HEK293 (cell line): ENCODE data around the gene CHST7.

ENCODE experiments used
- CTCF ChIA-PET: fragments of 350-600 bp; formaldehyde crosslinking; extraction: SDS; loops from one replicate; lab custom pipeline; 2021; ENCODE audit warnings: antibody characterized with exemption; lab: Yijun Ruan, JAX
- POLR2A ChIA-PET: fragments of 300-600 bp; formaldehyde crosslinking; extraction: SDS; loops from one replicate; lab custom pipeline; 2020; ENCODE audit warnings: antibody characterized with exemption, inconsistent platforms; lab: Yijun Ruan, JAX
- H3K27ac ChIP-seq: fragments of 200-500 bp; sonication (Bioruptor generic); 2 replicates; pipeline ENCODE4 v1.5.1; 2014; ENCODE audit warnings: low read depth, low read length, control low read depth, inconsistent platforms; ENCODE audit errors: extremely low read depth
- H3K36me3 ChIP-seq, 2 experiments: fragments of 200-500 bp in 1 of 2; sonication (Bioruptor generic) in 1 of 2; 1 replicate in 1 of 2; 2 replicates in 1 of 2; pipeline ENCODE4 v1.5.1; 2014 to 2017; ENCODE audit warnings: inconsistent platforms in 2 of 2, low read length in 2 of 2; ENCODE audit not compliant: control insufficient read depth in 2 of 2, insufficient read depth in 1 of 2
- H3K4me1 ChIP-seq: fragments of 200-500 bp; sonication (Bioruptor generic); 2 replicates; pipeline ENCODE4 v1.5.1; 2014; ENCODE audit warnings: mild to moderate bottlenecking, low read length, inconsistent platforms; ENCODE audit not compliant: control insufficient read depth, insufficient read depth
- H3K4me3 ChIP-seq: 2 replicates; pipeline ENCODE4 v1.5.1; 2011; ENCODE audit warnings: low read depth, mild to moderate bottlenecking, control low read depth, low read length, moderate library complexity
- H3K9me3 ChIP-seq: fragments of 200-500 bp; sonication (Bioruptor generic); 2 replicates; pipeline ENCODE4 v1.5.1; 2014; ENCODE audit warnings: low read depth, low read length, inconsistent platforms; ENCODE audit not compliant: control insufficient read depth, insufficient read depth
- EGR2 ChIP-seq: fragments of 450-650 bp; formaldehyde crosslinking; IDR thresholded peaks from 2 replicates; pipeline ENCODE4 v1.5.1; 2016; ENCODE audit warnings: low read depth, missing biosample characterization, missing genetic modification characterization
- KLF16 ChIP-seq: fragments of 450-650 bp; formaldehyde crosslinking; IDR thresholded peaks from 2 replicates; pipeline ENCODE4 v1.5.1; 2017; ENCODE audit warnings: missing biosample characterization, missing genetic modification characterization
- SALL2 ChIP-seq: fragments of 450-650 bp; formaldehyde crosslinking; IDR thresholded peaks from 2 replicates; pipeline ENCODE4 v1.5.0; 2017; ENCODE audit warnings: missing biosample characterization, mild to moderate bottlenecking, missing genetic modification characterization, borderline replicate concordance
- SETDB1 ChIP-seq: IDR thresholded peaks from one replicate; pipeline ENCODE4 v1.6.1; 2017; ENCODE audit warnings: mild to moderate bottlenecking, low read length, moderate library complexity, mixed read lengths; ENCODE audit not compliant: insufficient read length
- WT1 ChIP-seq: fragments of 450-650 bp; formaldehyde crosslinking; IDR thresholded peaks from 2 replicates; pipeline ENCODE4 v1.5.1; 2016; ENCODE audit warnings: missing biosample characterization, missing genetic modification characterization
- ZBTB20 ChIP-seq: fragments of 450-650 bp; formaldehyde crosslinking; IDR thresholded peaks from 2 replicates; pipeline ENCODE4 v1.5.1; 2016; ENCODE audit warnings: missing biosample characterization, missing genetic modification characterization
- ZNF132 ChIP-seq: fragments of 450-650 bp; formaldehyde crosslinking; IDR thresholded peaks from 2 replicates; pipeline ENCODE4 v1.5.1; 2017; ENCODE audit warnings: missing biosample characterization, missing genetic modification characterization, borderline replicate concordance
- ZNF138 ChIP-seq: fragments of 450-650 bp; formaldehyde crosslinking; IDR thresholded peaks from 2 replicates; pipeline ENCODE4 v1.5.1; 2016; ENCODE audit warnings: missing biosample characterization, missing genetic modification characterization, borderline replicate concordance
- ZNF184 ChIP-seq: fragments of 450-650 bp; IDR thresholded peaks from 2 replicates; pipeline ENCODE4 v1.5.1; 2018; ENCODE audit warnings: missing biosample characterization, mild to moderate bottlenecking, missing genetic modification characterization
- ZNF19 ChIP-seq: fragments of 450-650 bp; formaldehyde crosslinking; IDR thresholded peaks from 2 replicates; pipeline ENCODE4; 2016; ENCODE audit warnings: missing biosample characterization, missing genetic modification characterization, low read depth
- ZNF221 ChIP-seq: fragments of 450-650 bp; formaldehyde crosslinking; IDR thresholded peaks from 2 replicates; pipeline ENCODE4 v1.5.1; 2017; ENCODE audit warnings: missing biosample characterization, missing genetic modification characterization, borderline replicate concordance
- ZNF335 ChIP-seq: fragments of 450-650 bp; formaldehyde crosslinking; conservative IDR thresholded peaks from 2 replicates; pipeline ENCODE4 v1.5.1; 2016; ENCODE audit warnings: missing biosample characterization, missing genetic modification characterization
- ZNF366 ChIP-seq: fragments of 450-650 bp; formaldehyde crosslinking; conservative IDR thresholded peaks from 2 replicates; pipeline ENCODE4 v1.5.1; 2016; ENCODE audit warnings: missing biosample characterization, missing genetic modification characterization
- ZNF426 ChIP-seq: fragments of 450-650 bp; formaldehyde crosslinking; IDR thresholded peaks from 2 replicates; pipeline ENCODE4 v1.5.1; 2017; ENCODE audit warnings: missing biosample characterization, missing genetic modification characterization, mild to moderate bottlenecking, inconsistent platforms, moderate library complexity
- ZNF501 ChIP-seq: fragments of 450-650 bp; formaldehyde crosslinking; IDR thresholded peaks from 2 replicates; pipeline ENCODE4 v1.5.1; 2016; ENCODE audit warnings: missing biosample characterization, missing genetic modification characterization
- ZNF549 ChIP-seq: fragments of 450-650 bp; IDR thresholded peaks from 2 replicates; pipeline ENCODE4 v1.5.1; 2018; ENCODE audit warnings: missing biosample characterization, missing genetic modification characterization, mild to moderate bottlenecking, inconsistent platforms, moderate library complexity
- ZNF558 ChIP-seq: fragments of 450-650 bp; formaldehyde crosslinking; IDR thresholded peaks from 2 replicates; pipeline ENCODE4 v1.5.1; 2016; ENCODE audit warnings: missing biosample characterization, missing genetic modification characterization
- ZNF561 ChIP-seq: fragments of 450-650 bp; IDR thresholded peaks from 2 replicates; pipeline ENCODE4 v1.5.1; 2018; ENCODE audit warnings: missing biosample characterization, missing genetic modification characterization, borderline replicate concordance
- ZNF623 ChIP-seq: fragments of 450-650 bp; formaldehyde crosslinking; IDR thresholded peaks from 2 replicates; pipeline ENCODE4 v1.5.1; 2016; ENCODE audit warnings: missing biosample characterization, missing genetic modification characterization
- ZNF701 ChIP-seq: fragments of 450-650 bp; formaldehyde crosslinking; IDR thresholded peaks from 2 replicates; pipeline ENCODE4 v1.5.1; 2016; ENCODE audit warnings: missing biosample characterization, missing genetic modification characterization
- ZNF776 ChIP-seq: fragments of 450-650 bp; formaldehyde crosslinking; IDR thresholded peaks from 2 replicates; pipeline ENCODE4 v1.5.0; 2017; ENCODE audit warnings: missing biosample characterization, missing genetic modification characterization, borderline replicate concordance
- TF ChIP-seq, protein P1 (sequence below): fragments of 450-650 bp; formaldehyde crosslinking; IDR thresholded peaks from 2 replicates; pipeline ENCODE4; 2016; ENCODE audit warnings: missing biosample characterization, missing genetic modification characterization
- TF ChIP-seq, protein P2 (sequence below): fragments of 450-650 bp; IDR thresholded peaks from 2 replicates; pipeline ENCODE4 v1.5.1; 2018; ENCODE audit warnings: missing biosample characterization, missing genetic modification characterization
- TF ChIP-seq, protein P3 (sequence below): fragments of 450-650 bp; formaldehyde crosslinking; conservative IDR thresholded peaks from 2 replicates; pipeline ENCODE4 v1.5.1; 2016; ENCODE audit warnings: low read depth, missing biosample characterization, missing genetic modification characterization
- TF ChIP-seq, protein P4 (sequence below): fragments of 450-650 bp; formaldehyde crosslinking; IDR thresholded peaks from 2 replicates; pipeline ENCODE4 v1.5.1; 2016; ENCODE audit warnings: missing biosample characterization, missing genetic modification characterization, borderline replicate concordance
- TF ChIP-seq, protein P5 (sequence below): fragments of 450-650 bp; formaldehyde crosslinking; IDR thresholded peaks from 2 replicates; pipeline ENCODE4 v1.5.1; 2016; ENCODE audit warnings: missing biosample characterization, missing genetic modification characterization
- TF ChIP-seq, protein P6 (sequence below): fragments of 450-650 bp; formaldehyde crosslinking; IDR thresholded peaks from 2 replicates; pipeline ENCODE4 v1.5.1; 2017; ENCODE audit warnings: missing biosample characterization, missing genetic modification characterization

The CHST7 gene

DNA sequence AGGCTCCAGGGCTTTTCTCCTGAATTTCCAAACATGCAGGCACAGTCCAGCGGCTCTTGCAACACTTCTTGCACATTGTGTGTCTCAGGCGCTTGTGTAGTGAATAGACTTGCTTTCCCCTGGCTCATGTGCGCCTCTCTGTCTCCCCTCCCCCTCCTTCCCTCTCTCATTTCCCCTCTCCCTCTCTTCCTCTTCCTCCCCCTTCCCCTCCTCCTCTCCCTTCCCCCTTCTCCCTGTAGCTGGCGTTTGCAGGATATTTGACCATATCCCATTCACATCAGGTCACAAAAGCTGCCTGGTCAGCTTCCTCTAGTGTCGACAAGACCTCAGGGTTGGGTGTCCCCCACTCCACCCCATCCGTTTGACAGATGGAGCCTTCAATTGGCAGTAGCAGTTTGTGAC lies 2.4 kb downstream of the CHST7 start:
- CTCF ChIA-PET: interaction anchor here (1.0 to 1.4 kb wide), 2 partner anchors 15 to 21 kb away, joined by 3 to 4 read pairs; no protein-coding TSS in a partner anchor
- peak overlapping the region; percentile 5 for H3K4me3 ChIP-seq
- no peak overlapping the region for H3K27ac ChIP-seq
- POLR2A ChIA-PET: interaction anchor here (0.7 kb wide), 1 partner anchor 12 kb away, joined by 7 read pairs; no protein-coding TSS in a partner anchor
- H3K9me3 ChIP-seq: no peaks in the 10 kb centered on the region
- no peaks in the 10 kb centered on the region for H3K36me3 ChIP-seq
- H3K4me1 ChIP-seq: peaks cover 8% of the 10 kb centered on the region; the same call in 1 of the 2 replicates
- no peak for TF ChIP-seq ZNF19 (tag by site-specific recombination)
- no peak for TF ChIP-seq KLF16
- no peak for TF ChIP-seq WT1 (tag by site-specific recombination)
- no peak for TF ChIP-seq SETDB1
- TF ChIP-seq ZNF138 (tag by site-specific recombination): no peak
- 0 out of 2 replicates have a peak, but pooled peaks have one; percentile 63 for TF ChIP-seq ZNF366 (tag by site-specific recombination)
- TF ChIP-seq, protein P1, sequence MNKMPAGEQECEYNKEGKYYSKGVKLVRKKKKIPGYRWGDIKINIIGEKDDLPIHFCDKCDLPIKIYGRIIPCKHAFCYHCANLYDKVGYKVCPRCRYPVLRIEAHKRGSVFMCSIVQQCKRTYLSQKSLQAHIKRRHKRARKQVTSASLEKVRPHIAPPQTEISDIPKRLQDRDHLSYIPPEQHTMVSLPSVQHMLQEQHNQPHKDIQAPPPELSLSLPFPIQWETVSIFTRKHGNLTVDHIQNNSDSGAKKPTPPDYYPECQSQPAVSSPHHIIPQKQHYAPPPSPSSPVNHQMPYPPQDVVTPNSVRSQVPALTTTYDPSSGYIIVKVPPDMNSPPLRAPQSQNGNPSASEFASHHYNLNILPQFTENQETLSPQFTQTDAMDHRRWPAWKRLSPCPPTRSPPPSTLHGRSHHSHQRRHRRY: no peak
- TF ChIP-seq ZNF561: no peak
- TF ChIP-seq ZNF426 (tag by site-specific recombination): no peak
- peak; percentile 41; the same call in 1 of the 2 replicates for TF ChIP-seq EGR2 (tag by site-specific recombination)
- TF ChIP-seq, protein P2, sequence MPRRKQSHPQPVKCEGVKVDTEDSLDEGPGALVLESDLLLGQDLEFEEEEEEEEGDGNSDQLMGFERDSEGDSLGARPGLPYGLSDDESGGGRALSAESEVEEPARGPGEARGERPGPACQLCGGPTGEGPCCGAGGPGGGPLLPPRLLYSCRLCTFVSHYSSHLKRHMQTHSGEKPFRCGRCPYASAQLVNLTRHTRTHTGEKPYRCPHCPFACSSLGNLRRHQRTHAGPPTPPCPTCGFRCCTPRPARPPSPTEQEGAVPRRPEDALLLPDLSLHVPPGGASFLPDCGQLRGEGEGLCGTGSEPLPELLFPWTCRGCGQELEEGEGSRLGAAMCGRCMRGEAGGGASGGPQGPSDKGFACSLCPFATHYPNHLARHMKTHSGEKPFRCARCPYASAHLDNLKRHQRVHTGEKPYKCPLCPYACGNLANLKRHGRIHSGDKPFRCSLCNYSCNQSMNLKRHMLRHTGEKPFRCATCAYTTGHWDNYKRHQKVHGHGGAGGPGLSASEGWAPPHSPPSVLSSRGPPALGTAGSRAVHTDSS: peak; percentile 68
- no peak for TF ChIP-seq ZNF776 (tag by site-specific recombination)
- TF ChIP-seq ZNF132 (tag by site-specific recombination): no peak
- no peak for TF ChIP-seq ZNF501 (tag by site-specific recombination)
- TF ChIP-seq, protein P3, sequence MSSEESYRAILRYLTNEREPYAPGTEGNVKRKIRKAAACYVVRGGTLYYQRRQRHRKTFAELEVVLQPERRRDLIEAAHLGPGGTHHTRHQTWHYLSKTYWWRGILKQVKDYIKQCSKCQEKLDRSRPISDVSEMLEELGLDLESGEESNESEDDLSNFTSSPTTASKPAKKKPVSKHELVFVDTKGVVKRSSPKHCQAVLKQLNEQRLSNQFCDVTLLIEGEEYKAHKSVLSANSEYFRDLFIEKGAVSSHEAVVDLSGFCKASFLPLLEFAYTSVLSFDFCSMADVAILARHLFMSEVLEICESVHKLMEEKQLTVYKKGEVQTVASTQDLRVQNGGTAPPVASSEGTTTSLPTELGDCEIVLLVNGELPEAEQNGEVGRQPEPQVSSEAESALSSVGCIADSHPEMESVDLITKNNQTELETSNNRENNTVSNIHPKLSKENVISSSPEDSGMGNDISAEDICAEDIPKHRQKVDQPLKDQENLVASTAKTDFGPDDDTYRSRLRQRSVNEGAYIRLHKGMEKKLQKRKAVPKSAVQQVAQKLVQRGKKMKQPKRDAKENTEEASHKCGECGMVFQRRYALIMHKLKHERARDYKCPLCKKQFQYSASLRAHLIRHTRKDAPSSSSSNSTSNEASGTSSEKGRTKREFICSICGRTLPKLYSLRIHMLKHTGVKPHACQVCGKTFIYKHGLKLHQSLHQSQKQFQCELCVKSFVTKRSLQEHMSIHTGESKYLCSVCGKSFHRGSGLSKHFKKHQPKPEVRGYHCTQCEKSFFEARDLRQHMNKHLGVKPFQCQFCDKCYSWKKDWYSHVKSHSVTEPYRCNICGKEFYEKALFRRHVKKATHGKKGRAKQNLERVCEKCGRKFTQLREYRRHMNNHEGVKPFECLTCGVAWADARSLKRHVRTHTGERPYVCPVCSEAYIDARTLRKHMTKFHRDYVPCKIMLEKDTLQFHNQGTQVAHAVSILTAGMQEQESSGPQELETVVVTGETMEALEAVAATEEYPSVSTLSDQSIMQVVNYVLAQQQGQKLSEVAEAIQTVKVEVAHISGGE (tag by site-specific recombination): 0 out of 2 replicates have a peak, but pooled peaks have one; percentile 17
- TF ChIP-seq ZNF558 (tag by site-specific recombination): no peak
- no peak for TF ChIP-seq ZNF221 (tag by site-specific recombination)
- TF ChIP-seq SALL2 (tag by site-specific recombination): no peak
- TF ChIP-seq, protein P4, sequence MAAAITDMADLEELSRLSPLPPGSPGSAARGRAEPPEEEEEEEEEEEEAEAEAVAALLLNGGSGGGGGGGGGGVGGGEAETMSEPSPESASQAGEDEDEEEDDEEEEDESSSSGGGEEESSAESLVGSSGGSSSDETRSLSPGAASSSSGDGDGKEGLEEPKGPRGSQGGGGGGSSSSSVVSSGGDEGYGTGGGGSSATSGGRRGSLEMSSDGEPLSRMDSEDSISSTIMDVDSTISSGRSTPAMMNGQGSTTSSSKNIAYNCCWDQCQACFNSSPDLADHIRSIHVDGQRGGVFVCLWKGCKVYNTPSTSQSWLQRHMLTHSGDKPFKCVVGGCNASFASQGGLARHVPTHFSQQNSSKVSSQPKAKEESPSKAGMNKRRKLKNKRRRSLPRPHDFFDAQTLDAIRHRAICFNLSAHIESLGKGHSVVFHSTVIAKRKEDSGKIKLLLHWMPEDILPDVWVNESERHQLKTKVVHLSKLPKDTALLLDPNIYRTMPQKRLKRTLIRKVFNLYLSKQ: no peak
- no peak for TF ChIP-seq ZNF701 (tag by site-specific recombination)
- TF ChIP-seq, protein P5, sequence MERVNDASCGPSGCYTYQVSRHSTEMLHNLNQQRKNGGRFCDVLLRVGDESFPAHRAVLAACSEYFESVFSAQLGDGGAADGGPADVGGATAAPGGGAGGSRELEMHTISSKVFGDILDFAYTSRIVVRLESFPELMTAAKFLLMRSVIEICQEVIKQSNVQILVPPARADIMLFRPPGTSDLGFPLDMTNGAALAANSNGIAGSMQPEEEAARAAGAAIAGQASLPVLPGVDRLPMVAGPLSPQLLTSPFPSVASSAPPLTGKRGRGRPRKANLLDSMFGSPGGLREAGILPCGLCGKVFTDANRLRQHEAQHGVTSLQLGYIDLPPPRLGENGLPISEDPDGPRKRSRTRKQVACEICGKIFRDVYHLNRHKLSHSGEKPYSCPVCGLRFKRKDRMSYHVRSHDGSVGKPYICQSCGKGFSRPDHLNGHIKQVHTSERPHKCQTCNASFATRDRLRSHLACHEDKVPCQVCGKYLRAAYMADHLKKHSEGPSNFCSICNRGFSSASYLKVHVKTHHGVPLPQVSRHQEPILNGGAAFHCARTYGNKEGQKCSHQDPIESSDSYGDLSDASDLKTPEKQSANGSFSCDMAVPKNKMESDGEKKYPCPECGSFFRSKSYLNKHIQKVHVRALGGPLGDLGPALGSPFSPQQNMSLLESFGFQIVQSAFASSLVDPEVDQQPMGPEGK: peak; percentile 71
- TF ChIP-seq ZNF549 (tag by site-specific recombination): no peak
- TF ChIP-seq, protein P6, sequence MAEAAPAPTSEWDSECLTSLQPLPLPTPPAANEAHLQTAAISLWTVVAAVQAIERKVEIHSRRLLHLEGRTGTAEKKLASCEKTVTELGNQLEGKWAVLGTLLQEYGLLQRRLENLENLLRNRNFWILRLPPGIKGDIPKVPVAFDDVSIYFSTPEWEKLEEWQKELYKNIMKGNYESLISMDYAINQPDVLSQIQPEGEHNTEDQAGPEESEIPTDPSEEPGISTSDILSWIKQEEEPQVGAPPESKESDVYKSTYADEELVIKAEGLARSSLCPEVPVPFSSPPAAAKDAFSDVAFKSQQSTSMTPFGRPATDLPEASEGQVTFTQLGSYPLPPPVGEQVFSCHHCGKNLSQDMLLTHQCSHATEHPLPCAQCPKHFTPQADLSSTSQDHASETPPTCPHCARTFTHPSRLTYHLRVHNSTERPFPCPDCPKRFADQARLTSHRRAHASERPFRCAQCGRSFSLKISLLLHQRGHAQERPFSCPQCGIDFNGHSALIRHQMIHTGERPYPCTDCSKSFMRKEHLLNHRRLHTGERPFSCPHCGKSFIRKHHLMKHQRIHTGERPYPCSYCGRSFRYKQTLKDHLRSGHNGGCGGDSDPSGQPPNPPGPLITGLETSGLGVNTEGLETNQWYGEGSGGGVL (tag by site-specific recombination): peak; percentile 97
- TF ChIP-seq ZBTB20 (tag by site-specific recombination): no peak
- TF ChIP-seq ZNF623: no peak
- TF ChIP-seq ZNF335 (tag by site-specific recombination): peak; percentile 30; the same call in 1 of the 2 replicates
- TF ChIP-seq ZNF184 (tag by site-specific recombination): no peak
